Panc1 (cell line): Measurements from ENCODE around the gene ZNF18. TPM values are rescaled to one million over a fixed set of nuclear protein-coding genes. Genes with fewer than 3 reads are reported as not detected.

ENCODE experiments used
- ATAC-seq: fragments of 200-7000 bp; cut with Tn5 transposase; 2 replicates; pipeline ENCODE4 v1.9.1; 2020; ENCODE audit warnings: mild to moderate bottlenecking, moderate library complexity
- BruUV-seq: library from RNA; stranded (reverse); fragments of 400-500 nt; replicated peaks from 2 replicates; lab custom pipeline; 2021; lab: Mats Ljungman, UMichigan
- CTCF ChIA-PET: fragments of 300-600 bp; sonication (Branson Sonifier 250); formaldehyde crosslinking; loops from one replicate; lab custom pipeline; 2022; ENCODE audit warnings: antibody characterized with exemption; lab: Charles Lee
- POLR2A ChIA-PET: fragments of 300-600 bp; sonication (Branson Sonifier 250); formaldehyde crosslinking; loops from one replicate; lab custom pipeline; 2022; ENCODE audit warnings: antibody characterized with exemption; lab: Charles Lee
- DNase-seq: peaks from one replicate; pipeline ENCODE4 v3.0.0-alpha.2; 2010; ENCODE audit warnings: low read depth, low spot score
- H3K27ac ChIP-seq: 2 replicates; pipeline ENCODE4 v1.5.1; 2011; ENCODE audit warnings: mild to moderate bottlenecking, low read length, inconsistent platforms
- H3K27me3 ChIP-seq: fragments of 200-500 bp; sonication (Bioruptor generic); 2 replicates; pipeline ENCODE4 v1.6.0; 2014; ENCODE audit warnings: low read length, inconsistent platforms; ENCODE audit not compliant: control insufficient read depth, insufficient read depth
- H3K36me3 ChIP-seq: fragments of 200-500 bp; sonication (Bioruptor generic); 2 replicates; pipeline ENCODE4 v1.5.1; 2014; ENCODE audit warnings: inconsistent platforms, mild to moderate bottlenecking, low read length, moderate library complexity; ENCODE audit not compliant: control insufficient read depth, insufficient read depth
- H3K4me1 ChIP-seq: 2 replicates; pipeline ENCODE4 v1.5.1; 2011; ENCODE audit warnings: inconsistent platforms, mild to moderate bottlenecking, low read length, moderate library complexity; ENCODE audit not compliant: control insufficient read depth, insufficient read depth
- H3K4me3 ChIP-seq, 2 experiments: 2 replicates each; pipeline ENCODE4 v1.5.1; 2011 to 2012; ENCODE audit warnings: low read depth in 2 of 2, low read length in 2 of 2, mild to moderate bottlenecking in 2 of 2, inconsistent platforms in 1 of 2, moderate library complexity in 1 of 2
- H3K9me3 ChIP-seq: fragments of 200-500 bp; sonication (Bioruptor generic); 2 replicates; pipeline ENCODE4 v1.5.1; 2014; ENCODE audit warnings: low read depth, mild to moderate bottlenecking, inconsistent platforms, low read length, moderate library complexity; ENCODE audit not compliant: control insufficient read depth, insufficient read depth
- CTCF ChIP-seq: fragments of 450-650 bp; IDR thresholded peaks from 2 replicates; pipeline ENCODE4 v1.5.1; 2017; ENCODE audit warnings: mild to moderate bottlenecking
- POLR2AphosphoS5 ChIP-seq: IDR thresholded peaks from 2 replicates; pipeline ENCODE4 v1.6.1; 2012; ENCODE audit warnings: mild to moderate bottlenecking, low read depth, low read length, moderate library complexity
- REST ChIP-seq, 2 experiments: IDR thresholded peaks; 2 replicates each; pipeline ENCODE4 v1.6.1; 2011 to 2012; ENCODE audit warnings: low read depth in 2 of 2, control low read depth in 1 of 2, low read length in 1 of 2, mild to moderate bottlenecking in 1 of 2, moderate library complexity in 1 of 2; ENCODE audit not compliant: insufficient read depth in 1 of 2
- SIN3A ChIP-seq: IDR thresholded peaks from 2 replicates; pipeline ENCODE4 v1.6.1; 2012; ENCODE audit warnings: low read depth, mild to moderate bottlenecking, low read length, moderate library complexity, borderline replicate concordance; ENCODE audit not compliant: insufficient read depth
- TCF7L2 ChIP-seq: IDR thresholded peaks from 2 replicates; pipeline ENCODE4 v1.6.1; 2011; ENCODE audit warnings: mild to moderate bottlenecking, low read depth, low read length, inconsistent platforms
- in situ Hi-C: cut with HindIII; loops from 2 replicates; pipeline ENCODE4 v1.10.0; 2016; ENCODE audit warnings: low sequenced_read_pairs, low pct_unique_long_range_greater_than_20kb
- intact Hi-C: fragments of 100-400 bp; cut with micrococcal nuclease; formaldehyde crosslinking; loops from one replicate; pipeline ENCODE4 v1.10.0; 2022; ENCODE audit not compliant: unreplicated experiment
- total RNA-seq: library from RNA; stranded (reverse); gene quantifications from one replicate; pipeline ENCODE4 v1.2.1, GENCODE V29; 2021; ENCODE audit not compliant: unreplicated experiment

The ZNF18 gene
- total RNA-seq, 1 experiment from 2014 or later = 7.4 TPM

- no TSS peak for BruUV-seq
- in situ Hi-C loops (no loop called here), intact Hi-C loops (no loop called here)
- H3K36me3 ChIP-seq = no peaks in the 10 kb centered on the region
- TF ChIP-seq POLR2AphosphoS5 (no peak), REST (IDR thresholded peaks at IDR 0.05; ENCODE audit: insufficient read depth in 1 of 2, low read depth in 2 of 2, low read length in 1 of 2) (no peak), CTCF (no peak), TCF7L2 (no peak), SIN3A (no peak)
- POLR2A ChIA-PET = no interaction called here
- ATAC-seq = no peak
- CTCF ChIA-PET = no interaction called here
- no peak for DNase-seq
- H3K27me3 ChIP-seq = no peaks in the 10 kb centered on the region
- no peak overlapping the region for H3K27ac ChIP-seq
- H3K9me3 ChIP-seq = no peaks in the 10 kb centered on the region
- no peaks in the 10 kb centered on the region; the same call in 1 of the 2 replicates for H3K4me1 ChIP-seq
- no peak overlapping the region for H3K4me3 ChIP-seq
Observed at GRCh38 chr17:12043702-12044101, 46.4 kb upstream of the ZNF18 start.

- no peaks in the 10 kb centered on the region for H3K27me3 ChIP-seq
- H3K4me1 ChIP-seq = no peaks in the 10 kb centered on the region
- TF ChIP-seq SIN3A (no peak), CTCF (no peak), REST (IDR thresholded peaks at IDR 0.05; ENCODE audit: insufficient read depth in 1 of 2, low read depth in 2 of 2, low read length in 1 of 2) (no peak), POLR2AphosphoS5 (no peak), TCF7L2 (no peak)
- ATAC-seq (no peak), DNase-seq (no peak)
- H3K27ac ChIP-seq = no peak overlapping the region
- no peak overlapping the region for H3K4me3 ChIP-seq
- in situ Hi-C loops (no loop called here), intact Hi-C loops (no loop called here)
- CTCF ChIA-PET = no interaction called here
- POLR2A ChIA-PET = no interaction called here
- BruUV-seq = no TSS peak
- no peaks in the 10 kb centered on the region for H3K36me3 ChIP-seq
- no peaks in the 10 kb centered on the region for H3K9me3 ChIP-seq
Observed at GRCh38 chr17:12041312-12041711, 44.0 kb upstream of the ZNF18 start.
